GM19372 (cell line): Measurements from ENCODE around the gene DNASE1L3.
A peak's percentile ranks its signal among the peaks of the same experiment; 100 is the strongest.
"Not testable (repeated sequence)": the region's sequence is repeated elsewhere in the genome, so short reads cannot be mapped to it uniquely, and the experiment has no call there.

ENCODE experiments used
- ATAC-seq: cut with Tn5 transposase; IDR thresholded peaks from one replicate; pipeline ENCODE4 v1.9.1; 2021; ENCODE audit warnings: mild to moderate bottlenecking, low read depth, moderate library complexity; ENCODE audit not compliant: unreplicated experiment

DNASE1L3 gene, protein sequence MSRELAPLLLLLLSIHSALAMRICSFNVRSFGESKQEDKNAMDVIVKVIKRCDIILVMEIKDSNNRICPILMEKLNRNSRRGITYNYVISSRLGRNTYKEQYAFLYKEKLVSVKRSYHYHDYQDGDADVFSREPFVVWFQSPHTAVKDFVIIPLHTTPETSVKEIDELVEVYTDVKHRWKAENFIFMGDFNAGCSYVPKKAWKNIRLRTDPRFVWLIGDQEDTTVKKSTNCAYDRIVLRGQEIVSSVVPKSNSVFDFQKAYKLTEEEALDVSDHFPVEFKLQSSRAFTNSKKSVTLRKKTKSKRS

GRCh38 chr3:58210761-58211460 is at the start of gene DNASE1L3:
Gene DNASE1L3 (minus strand): TSS chr3:58210972. CDS start chr3:58210906, 66 bp downstream.
- ATAC-seq: no peak

DNA sequence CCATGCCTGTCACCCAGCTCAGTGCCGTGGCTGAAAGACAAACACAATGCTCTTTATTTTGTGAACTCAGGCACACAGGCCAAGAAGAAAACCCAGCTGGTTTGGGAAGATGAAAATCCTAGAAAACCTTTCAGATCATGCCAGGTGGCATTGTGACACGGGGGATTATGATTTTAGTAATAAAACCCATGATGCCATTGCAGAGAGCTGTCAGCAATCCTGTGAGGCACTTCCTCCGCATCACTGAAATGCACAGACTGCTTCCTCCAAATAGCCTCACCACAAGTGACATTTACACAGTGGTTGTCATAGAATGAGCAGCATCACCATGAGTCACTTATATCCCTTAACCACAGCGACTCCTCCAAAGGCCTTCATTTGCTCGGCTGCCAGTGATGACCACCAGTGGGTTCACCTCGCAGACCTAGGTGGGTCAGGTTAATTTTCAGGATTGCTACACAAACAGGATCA is 49.5 kb upstream of the DNASE1L3 start:
- ATAC-seq: no peak

DNA sequence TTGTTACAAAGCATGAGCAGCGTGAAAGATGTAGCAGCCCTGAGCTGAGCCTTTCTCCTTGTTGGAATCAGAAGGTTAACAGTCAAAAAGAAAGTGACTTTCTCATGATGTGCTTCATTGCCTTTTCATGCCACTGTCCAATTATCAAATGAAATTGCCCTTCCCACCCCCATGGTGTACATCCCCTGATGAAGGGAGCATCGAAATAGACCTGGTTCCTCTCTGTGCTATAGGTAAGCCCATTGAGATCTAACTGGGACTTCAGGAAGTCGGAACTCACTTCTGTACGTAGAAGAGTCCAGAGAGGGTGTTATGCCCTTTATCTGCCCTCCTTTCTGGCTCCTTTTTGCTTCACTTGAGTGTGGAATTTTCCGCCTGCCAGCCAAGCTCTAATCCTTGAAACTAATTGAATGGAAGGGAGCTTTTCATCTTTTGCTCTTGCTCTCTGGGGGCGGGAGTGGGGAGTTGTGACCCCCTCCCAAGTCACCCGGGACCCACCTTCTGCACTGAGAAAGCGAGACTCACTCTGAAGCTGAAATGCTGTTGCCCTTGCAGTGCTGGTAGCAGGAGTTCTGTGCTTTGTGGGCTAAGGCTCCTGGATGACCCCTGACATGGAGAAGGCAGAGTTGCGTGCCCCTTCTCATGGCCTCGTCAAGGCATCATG is 47.8 kb upstream of the DNASE1L3 start:
- no peak for ATAC-seq

- no peak for ATAC-seq
Measured at GRCh38 chr3:58256511-58256910, 45.7 kb upstream of the DNASE1L3 start.

DNA sequence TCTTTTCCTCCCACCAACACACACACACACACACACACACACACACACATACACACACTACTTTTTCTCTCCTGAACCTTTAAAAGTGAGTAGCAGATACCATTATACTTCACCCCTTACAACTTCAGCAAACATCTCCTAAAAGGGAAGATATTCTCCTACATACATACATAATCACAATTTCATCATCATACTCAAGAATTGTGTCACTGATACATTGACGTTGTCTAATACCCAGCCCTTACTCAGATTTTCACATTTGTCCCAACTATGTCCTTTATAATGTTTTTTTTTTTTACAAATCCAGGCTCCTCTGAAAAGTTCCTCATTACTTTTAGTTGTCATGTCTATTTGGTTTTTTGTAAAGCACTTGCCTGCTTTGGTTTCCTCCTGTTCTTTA is 45.3 kb upstream of the DNASE1L3 start:
- no peak for ATAC-seq

- no peak for ATAC-seq
Measured at GRCh38 chr3:58254144-58254543, 43.4 kb upstream of the DNASE1L3 start.

GRCh38 chr3:58251631-58252035 is 40.9 kb upstream of the DNASE1L3 start:
- no peak for ATAC-seq

DNA sequence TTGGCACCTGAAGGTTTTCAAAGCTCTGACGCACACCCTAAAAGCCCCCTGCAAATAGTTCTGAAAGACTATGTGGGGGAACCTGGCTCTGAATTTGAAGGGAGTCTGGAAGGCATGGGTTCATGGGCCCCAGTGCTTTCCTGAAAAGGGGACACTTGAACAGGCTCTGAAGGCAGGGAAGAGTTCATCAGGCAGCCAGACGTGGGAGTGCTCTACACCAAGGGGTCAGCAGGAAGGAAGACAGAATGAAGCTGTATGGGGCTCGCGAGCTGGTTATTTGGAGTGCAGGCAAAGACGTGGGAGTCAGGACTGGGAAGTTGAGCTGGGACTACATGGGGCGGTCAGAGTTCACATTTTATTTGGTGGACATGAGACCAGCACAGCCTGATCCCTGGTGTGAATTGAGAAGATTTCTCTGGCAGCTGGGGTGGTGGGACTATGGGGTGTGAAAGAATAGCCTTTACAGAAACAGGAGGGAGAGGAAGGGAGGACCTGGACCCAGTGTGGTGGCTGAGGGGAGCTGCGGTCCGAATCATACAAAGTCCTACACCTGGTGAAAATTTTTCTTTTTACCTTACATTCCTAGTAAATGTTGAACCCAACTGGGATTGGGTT is 39.4 kb upstream of the DNASE1L3 start:
- no peak for ATAC-seq

DNA sequence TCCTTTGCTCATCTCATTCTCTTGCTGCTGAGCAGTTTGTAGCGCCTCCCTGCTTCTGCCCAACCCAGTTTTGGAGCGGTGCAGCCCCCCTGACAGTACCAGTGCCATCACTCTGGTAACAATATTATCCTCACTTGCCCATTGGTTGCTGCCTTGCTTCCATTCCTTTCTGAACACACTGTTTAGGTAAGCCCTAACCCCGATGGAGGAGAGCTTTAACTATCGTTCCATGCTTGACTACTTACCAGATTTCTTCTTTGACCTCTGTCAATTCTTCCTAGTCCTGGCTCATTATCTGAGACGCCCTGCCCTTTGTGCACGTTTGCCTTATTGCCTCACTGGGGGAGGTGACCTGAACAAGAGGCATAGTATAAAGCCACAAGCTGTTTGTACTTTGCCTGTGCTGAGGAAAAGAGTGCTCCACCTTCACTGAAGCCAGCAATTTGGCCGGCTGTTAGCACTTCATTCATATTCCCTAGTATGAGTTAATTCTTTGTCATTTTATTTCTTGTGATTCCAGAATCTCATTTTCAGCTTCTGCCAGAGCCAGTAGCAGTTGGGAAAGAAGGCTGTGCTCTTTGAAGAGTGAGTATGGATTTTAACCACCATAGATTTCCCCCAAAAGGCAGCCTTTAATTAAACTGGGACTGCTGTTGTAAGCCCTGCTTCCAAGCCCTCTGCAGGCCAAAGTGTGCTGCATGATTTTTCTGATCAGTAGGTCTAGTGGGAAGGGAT is 38.8 kb upstream of the DNASE1L3 start:
- no peak for ATAC-seq

DNA sequence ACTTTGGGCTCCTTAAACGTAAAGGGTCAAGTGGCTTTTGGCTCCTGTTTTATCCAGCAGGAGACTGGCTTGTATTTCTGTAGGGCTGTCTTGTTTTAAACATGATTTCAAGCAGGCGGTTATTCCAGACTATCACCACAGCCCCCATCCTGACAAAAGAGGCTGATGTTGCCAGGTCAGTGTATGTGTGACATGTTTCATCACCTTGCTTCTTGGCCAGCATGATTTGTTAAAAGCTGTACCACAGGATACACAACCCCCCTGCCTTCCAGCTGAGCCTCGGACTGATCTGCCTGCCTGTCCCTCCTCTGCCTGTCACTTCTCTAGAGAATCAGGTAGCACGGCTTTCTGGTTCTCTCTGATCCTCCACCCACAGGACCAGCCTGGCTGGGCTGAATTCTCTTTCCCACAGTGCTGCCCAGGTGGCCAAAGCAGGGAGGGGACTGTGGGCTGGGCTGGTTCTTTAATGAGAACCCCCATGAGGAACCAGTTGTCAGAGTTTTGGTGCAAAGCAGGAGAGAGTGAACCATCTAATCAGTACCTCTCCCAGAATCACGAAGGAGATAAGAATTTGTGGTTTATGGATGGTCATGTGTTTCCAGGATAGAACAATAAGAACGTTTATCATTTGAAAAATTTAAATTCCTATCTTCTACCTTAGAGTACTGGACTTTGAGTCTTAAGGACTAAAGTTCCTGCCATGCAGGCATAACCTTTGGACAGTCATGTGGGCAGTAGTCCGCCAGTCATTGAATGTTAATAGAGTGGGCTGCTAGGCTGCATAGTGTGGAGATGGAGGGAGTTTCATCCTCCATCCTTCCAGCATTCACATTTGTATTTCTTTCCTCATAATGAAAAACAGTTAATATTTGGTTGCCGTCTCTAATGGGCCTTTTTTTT is 35.6 kb upstream of the DNASE1L3 start:
- no peak for ATAC-seq

DNA sequence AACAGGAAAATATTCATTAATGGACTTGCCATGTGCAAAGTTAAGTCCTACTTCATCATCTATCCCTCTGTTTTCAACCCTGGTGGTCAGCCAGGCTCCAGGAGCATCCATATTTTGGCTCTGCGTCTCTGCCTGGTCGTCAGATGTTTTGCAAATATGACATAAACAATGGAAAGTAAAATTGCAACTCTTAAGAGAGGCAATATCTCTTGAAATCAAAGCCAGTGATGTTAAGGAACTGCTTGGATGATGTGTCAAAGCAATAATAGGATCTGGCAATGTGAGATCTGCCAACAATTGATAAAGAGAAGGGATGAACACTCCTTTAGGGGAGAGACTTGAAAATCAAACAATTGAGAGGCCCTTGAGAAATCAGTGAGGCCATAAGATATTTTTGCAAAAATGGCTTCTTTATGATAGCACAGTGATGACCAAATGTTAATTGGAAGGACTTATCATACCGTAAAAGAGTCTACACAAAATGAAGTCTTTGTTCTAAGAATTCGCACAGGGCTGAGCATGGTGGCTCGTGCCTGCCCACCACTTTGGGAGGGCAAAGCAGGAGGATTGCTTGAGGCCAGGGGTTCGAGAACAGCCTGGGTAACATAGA is 33.3 kb upstream of the DNASE1L3 start:
- no peak for ATAC-seq

- not testable (repeated sequence) for ATAC-seq
Measured at GRCh38 chr3:58242860-58243259, 32.1 kb upstream of the DNASE1L3 start.

DNA sequence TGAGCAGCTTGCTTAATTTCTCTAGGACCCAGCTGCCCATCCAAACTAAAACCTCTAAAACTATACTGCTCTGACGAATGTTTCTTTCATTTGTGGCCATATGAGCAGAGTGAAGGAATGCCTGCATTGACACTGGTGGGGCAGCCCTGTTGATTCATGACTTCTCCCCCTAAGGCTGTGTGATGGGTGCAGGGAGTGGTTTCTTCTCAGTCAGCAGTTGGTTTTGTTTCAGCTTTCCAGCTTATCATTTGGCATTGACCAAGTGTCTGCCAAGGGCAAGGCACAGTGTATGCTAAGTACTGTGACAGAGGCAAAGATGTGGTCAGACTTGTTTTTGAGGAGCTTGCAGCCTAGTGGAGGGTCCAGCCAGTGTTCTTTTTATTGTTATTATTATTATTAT is 31.6 kb upstream of the DNASE1L3 start:
- ATAC-seq: no peak

- no peak for ATAC-seq
Measured at GRCh38 chr3:58241306-58242044, 30.7 kb upstream of the DNASE1L3 start.

DNA sequence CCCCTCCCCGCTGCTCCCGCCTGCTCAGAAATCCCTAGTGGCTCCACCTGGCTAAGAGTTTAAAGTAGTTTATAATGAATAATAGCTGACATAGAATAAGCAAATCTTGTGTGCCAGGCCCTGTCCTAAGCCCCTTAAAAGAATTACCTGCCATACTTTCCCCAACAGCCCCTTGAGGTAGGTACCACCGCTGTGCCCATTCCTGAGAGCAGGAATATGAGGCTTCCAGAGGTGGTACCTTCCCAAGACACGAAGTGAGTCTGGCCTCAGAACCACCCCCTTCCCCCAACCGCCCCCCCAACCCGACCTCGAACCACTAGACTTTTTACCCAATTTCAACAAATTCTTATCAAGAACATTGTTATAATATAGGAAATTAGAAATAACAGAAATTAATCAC is 28.1 kb upstream of the DNASE1L3 start:
- ATAC-seq: no peak

DNA sequence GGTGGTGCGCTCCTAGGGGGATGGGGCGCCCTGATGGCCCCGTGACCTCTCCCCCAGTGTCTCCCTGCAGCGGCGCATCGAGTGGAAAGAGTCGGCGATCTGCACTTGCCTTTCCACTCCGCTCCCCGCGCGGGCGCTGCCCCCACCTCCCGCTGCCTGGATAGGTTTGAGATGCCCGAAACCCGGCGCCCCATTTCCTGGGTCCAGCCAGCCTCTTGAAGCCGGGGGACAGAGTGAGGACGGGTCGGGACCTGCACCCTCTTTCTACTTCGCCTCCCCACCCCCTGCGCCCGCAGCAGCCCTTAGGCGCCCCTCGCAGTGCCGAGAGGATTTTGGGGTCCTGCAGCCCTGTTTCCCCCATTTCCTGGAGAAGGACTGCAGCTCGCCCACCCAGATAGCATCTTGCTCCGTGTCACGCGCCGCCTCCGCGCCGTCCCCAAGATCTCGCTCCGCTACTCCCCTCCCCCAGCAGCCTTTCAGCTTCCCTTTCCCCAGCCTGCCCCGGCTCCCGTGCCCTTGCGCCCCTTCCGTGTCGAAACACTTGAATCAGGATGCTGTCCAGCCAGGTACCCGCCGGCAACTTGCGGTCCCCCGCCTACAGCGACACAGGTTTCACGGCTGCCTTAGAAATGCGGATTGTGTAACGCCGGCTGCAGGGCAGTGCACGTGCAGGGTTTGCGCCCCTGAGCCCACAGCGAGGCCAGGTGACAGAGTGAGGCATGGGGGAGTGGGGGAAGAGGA is 27.3 kb upstream of the DNASE1L3 start:
- peak; percentile 29 for ATAC-seq

GRCh38 chr3:58237238-58237940 is 26.6 kb upstream of the DNASE1L3 start, which contains the start of gene ABHD6:
Gene ABHD6 (plus strand): TSS chr3:58237792. CDS start chr3:58256587, 18,795 bp downstream.
- peak; percentile 61 for ATAC-seq
